Adrenal gland (tissue), 12 donors: ENCODE results near the gene SMARCD3. TPM values are rescaled to one million over a fixed set of nuclear protein-coding genes. Genes with fewer than 3 reads are reported as not detected.
A peak's percentile ranks its signal among the peaks of the same experiment; 100 is the strongest.

Experiments
- DNase-seq, 7 donors: peaks; one replicate each; pipeline ENCODE4 v3.0.0-alpha.2; 2019 to 2020
- H3K27ac ChIP-seq, 5 donors: fragments of 200-600 bp; sonication (generic) in 4 of 5; 1 replicate in 3 of 5; 2 replicates in 2 of 5; pipeline versions ENCODE4 v1.5.1 to v1.8.0; 2016 to 2020; ENCODE audit warnings: mild to moderate bottlenecking in 1 of 5
- H3K27me3 ChIP-seq: fragments of 200-600 bp; 2 replicates; pipeline ENCODE4 v1.8.0; 2021
- H3K36me3 ChIP-seq, 2 donors: fragments of 200-600 bp; replicated peaks in 1 of 2; 1 replicate in 1 of 2; 2 replicates in 1 of 2; pipeline versions ENCODE4 v1.5.1 to v1.8.0; 2018 to 2022
- H3K4me1 ChIP-seq, 2 donors: fragments of 200-600 bp; replicated peaks in 1 of 2; 1 replicate in 1 of 2; 2 replicates in 1 of 2; pipeline versions ENCODE4 v1.5.1 to v1.8.0; 2018 to 2021
- H3K4me3 ChIP-seq, 4 donors: fragments of 200-600 bp; sonication (generic) in 3 of 4; one replicate each; pipeline ENCODE4 v1.5.1; 2016 to 2018
- H3K9me3 ChIP-seq, 3 donors: fragments of 200-600 bp; sonication (generic) in 1 of 3; replicated peaks in 1 of 3; 1 replicate in 2 of 3; 2 replicates in 1 of 3; pipeline versions ENCODE4 v1.5.1 to v1.8.0; 2016 to 2021
- POLR2A ChIP-seq, 2 donors: fragments of 450-650 bp; IDR thresholded peaks; one replicate each; pipeline ENCODE4 v1.6.1; 2017; ENCODE audit warnings: antibody characterized with exemption in 2 of 2, mild to moderate bottlenecking in 2 of 2, moderate library complexity in 1 of 2
- WGBS, 4 donors: extraction: QIAGEN DNeasy Blood & Tissue Kit in 2 of 4; methylation state at CpG; one replicate each; pipeline versions ENCODE4 v1.1.5 to v1.1.7; 2013 to 2017; 5-methylcytosine and 5-hydroxymethylcytosine counted together
- intact Hi-C, 2 donors: fragments of 100-400 bp; cut with DNase I; formaldehyde crosslinking; loops; one replicate each; pipeline versions ENCODE4 v1.14.1 to v1.15.0; 2022 to 2023
- polyA plus RNA-seq, 3 donors: library from polyadenylated mRNA; stranded (reverse); fragments of 200-250 nt in 2 of 3; fragments of 350-450 nt in 1 of 3; fragmentation: Illumina TruSeq in 1 of 3; extraction: RNeasy Lipid Tissue Mini Kit (QIAGEN cat#74804) in 1 of 3; gene quantifications; one replicate each; pipeline ENCODE4 v1.2.3, GENCODE V29; 2013 to 2014
- total RNA-seq, 9 donors: library from RNA; depleted of rRNA in 4 of 9; stranded (reverse); fragments of >200 nt in 4 of 9; fragments of 120-200 nt in 1 of 9; fragmentation: NEBNext Ultra II Directional in 1 of 9; extraction: Animal tissue kit (Norgen Biotek cat#: 25700) in 1 of 9; gene quantifications; one replicate each; pipeline versions ENCODE4 v1.1.0 to v1.2.4, GENCODE V29; 2013 to 2023
- TF ChIP-seq, protein P1 (sequence below), 6 experiments: fragments of 450-650 bp in 4 of 6; fragments of 200-600 bp in 2 of 6; sonication (generic) in 1 of 6; IDR thresholded peaks; 1 replicate in 5 of 6; 2 replicates in 1 of 6; pipeline versions ENCODE4 v1.5.1 to v1.8.0; 2016 to 2021; ENCODE audit warnings: antibody characterized with exemption in 6 of 6, mild to moderate bottlenecking in 2 of 6, moderate library complexity in 1 of 6
- donor health status: healthy with polysubstance abuse.
- donor health status: Bipolar disorder and iron deficiency.
- donor health status: DM: yes; HTN: yes; CAD: no.
- donor health status: DM: no; HTN: no; CAD: no.
- donor health status: DM: no; HTN: no; CAD: no.
- donor health status: DM: yes; HTN: yes; CAD: no.

Gene SMARCD3
- total and polyA plus RNA-seq, 12 donors: 46.4 to 194 (median 109) TPM

GRCh38 chr7:151225948-151226510 lies 22.5 kb downstream of the SMARCD3 start:
- DNase-seq: peak in 1 of 7 donors; percentile 26
- Histone ChIP-seq H3K27me3 (no peaks in the 10 kb centered on the region), H3K4me1 (peaks cover 15 to 31% of the 10 kb centered on the region in 2 donors), H3K27ac (no peak overlapping the region), H3K9me3 (no peaks in the 10 kb centered on the region), H3K4me3 (peak overlapping the region in 2 of 4 donors; percentile 60 to 76), H3K36me3 (peaks cover 0 to 40% of the 10 kb centered on the region in 2 donors)
- 44 to 58% (median 53%) methylated on average over 8 of the region's 8 CpGs for WGBS, 4 donors
- TF ChIP-seq, protein P1, sequence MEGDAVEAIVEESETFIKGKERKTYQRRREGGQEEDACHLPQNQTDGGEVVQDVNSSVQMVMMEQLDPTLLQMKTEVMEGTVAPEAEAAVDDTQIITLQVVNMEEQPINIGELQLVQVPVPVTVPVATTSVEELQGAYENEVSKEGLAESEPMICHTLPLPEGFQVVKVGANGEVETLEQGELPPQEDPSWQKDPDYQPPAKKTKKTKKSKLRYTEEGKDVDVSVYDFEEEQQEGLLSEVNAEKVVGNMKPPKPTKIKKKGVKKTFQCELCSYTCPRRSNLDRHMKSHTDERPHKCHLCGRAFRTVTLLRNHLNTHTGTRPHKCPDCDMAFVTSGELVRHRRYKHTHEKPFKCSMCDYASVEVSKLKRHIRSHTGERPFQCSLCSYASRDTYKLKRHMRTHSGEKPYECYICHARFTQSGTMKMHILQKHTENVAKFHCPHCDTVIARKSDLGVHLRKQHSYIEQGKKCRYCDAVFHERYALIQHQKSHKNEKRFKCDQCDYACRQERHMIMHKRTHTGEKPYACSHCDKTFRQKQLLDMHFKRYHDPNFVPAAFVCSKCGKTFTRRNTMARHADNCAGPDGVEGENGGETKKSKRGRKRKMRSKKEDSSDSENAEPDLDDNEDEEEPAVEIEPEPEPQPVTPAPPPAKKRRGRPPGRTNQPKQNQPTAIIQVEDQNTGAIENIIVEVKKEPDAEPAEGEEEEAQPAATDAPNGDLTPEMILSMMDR (IDR thresholded peaks at IDR 0.05): no peak
- no peak for TF ChIP-seq POLR2A (IDR thresholded peaks at IDR 0.05)
- intact Hi-C loops: no loop called here

- TF ChIP-seq POLR2A (IDR thresholded peaks at IDR 0.05): no peak
- TF ChIP-seq, protein P1 (IDR thresholded peaks at IDR 0.05): no peak
- Histone ChIP-seq H3K27me3 (no peaks in the 10 kb centered on the region), H3K27ac (no peak overlapping the region), H3K36me3 (peaks cover 0 to 61% of the 10 kb centered on the region in 2 donors), H3K9me3 (no peaks in the 10 kb centered on the region), H3K4me1 (peaks cover 15 to 24% of the 10 kb centered on the region in 2 donors), H3K4me3 (no peak overlapping the region)
- no peak for DNase-seq
- WGBS, 4 donors: 90 to 94% (median 93%) methylated on average over 13 to 14 of the region's 14 CpGs
- intact Hi-C loops: no loop called here
These were observed 24.8 kb downstream of the SMARCD3 start for GRCh38 chr7:151223728-151224127.

- no peaks in the 10 kb centered on the region for H3K4me1 ChIP-seq
- intact Hi-C loops: no loop called here
- H3K36me3 ChIP-seq: peaks cover 0 to 95% of the 10 kb centered on the region in 2 donors
- DNase-seq: no peak
- H3K4me3 ChIP-seq: no peak overlapping the region
- H3K27ac ChIP-seq: no peak overlapping the region
- H3K9me3 ChIP-seq: no peaks in the 10 kb centered on the region
- TF ChIP-seq POLR2A (IDR thresholded peaks at IDR 0.05): no peak
- TF ChIP-seq, protein P1 (IDR thresholded peaks at IDR 0.05): no peak
- WGBS, 4 donors: 89 to 96% (median 93%) methylated on average over 9 of the region's 9 CpGs
- H3K27me3 ChIP-seq: no peaks in the 10 kb centered on the region
These were observed 30.3 kb downstream of the SMARCD3 start for GRCh38 chr7:151218170-151218569.

- no peak for DNase-seq
- intact Hi-C loops: no loop called here
- Histone ChIP-seq H3K36me3 (peaks cover 0 to 76% of the 10 kb centered on the region in 2 donors), H3K4me3 (no peak overlapping the region), H3K4me1 (no peaks in the 10 kb centered on the region), H3K9me3 (no peaks in the 10 kb centered on the region), H3K27ac (no peak overlapping the region), H3K27me3 (no peaks in the 10 kb centered on the region)
- WGBS, 4 donors: 90 to 100% (median 96%) methylated on average over 5 of the region's 5 CpGs
- no peak for TF ChIP-seq POLR2A (IDR thresholded peaks at IDR 0.05)
- TF ChIP-seq, protein P1 (IDR thresholded peaks at IDR 0.05): no peak
These were observed 33.1 kb downstream of the SMARCD3 start for GRCh38 chr7:151215396-151215795.
